GM12878 (cell line): ENCODE results near the gene PP2D1. TPM values are rescaled to one million over a fixed set of nuclear protein-coding genes. Genes with fewer than 3 reads are reported as not detected.

Experiments
- ATAC-seq: fragments of 200-7000 bp; cut with Tn5 transposase; 3 replicates; pipeline ENCODE4 v1.9.1; 2020; ENCODE audit warnings: mild to moderate bottlenecking, moderate library complexity
- BruUV-seq: library from RNA; stranded (reverse); fragments of 400-500 nt; replicated peaks from 2 replicates; lab custom pipeline; 2021; lab: Mats Ljungman, UMichigan
- CTCF ChIA-PET: fragments of 300-600 bp; sonication (Branson Sonifier 250); formaldehyde crosslinking; extraction: SDS; loops from one replicate; lab custom pipeline; 2021; ENCODE audit warnings: inconsistent platforms; lab: Yijun Ruan, JAX
- POLR2A ChIA-PET: fragments of 350-600 bp; formaldehyde crosslinking; extraction: SDS; loops from one replicate; lab custom pipeline; 2021; ENCODE audit warnings: inconsistent platforms; lab: Charles Lee
- RAD21 ChIA-PET: fragments of 300-600 bp; sonication (Branson Sonifier 250); formaldehyde crosslinking; loops from one replicate; lab custom pipeline; 2023; ENCODE audit warnings: antibody characterized with exemption; ENCODE audit not compliant: unreplicated experiment; lab: Charles Lee
- SMC1A ChIA-PET: fragments of 300-600 bp; sonication (Branson Sonifier 250); formaldehyde crosslinking; loops from one replicate; lab custom pipeline; 2023; ENCODE audit not compliant: unreplicated experiment, uncharacterized antibody; lab: Charles Lee
- DNase-seq: peaks from one replicate; pipeline ENCODE4 v3.0.0-alpha.2; 2011; ENCODE audit warnings: low read depth, low spot score
- FAIRE-seq: peaks from 3 replicates; lab custom pipeline; 2011; peaks lifted over from hg19 to GRCh38; lab: Jason Lieb, UNC
- H2AFZ ChIP-seq: 2 replicates; pipeline ENCODE4 v1.6.0; 2011; ENCODE audit warnings: low read depth, low read length, control low read depth; ENCODE audit not compliant: control insufficient read depth
- H3K27ac ChIP-seq: 2 replicates; pipeline ENCODE4 v1.5.1; 2011; ENCODE audit warnings: control low read depth; ENCODE audit not compliant: control insufficient read depth, insufficient read depth
- H3K27me3 ChIP-seq, 2 experiments: replicated peaks in 1 of 2; 2 replicates each; pipeline versions ENCODE4 v1.6.0 to v1.6.1; 2011; ENCODE audit warnings: low read length in 1 of 2; ENCODE audit not compliant: control insufficient read depth in 2 of 2, insufficient read depth in 2 of 2
- H3K36me3 ChIP-seq, 2 experiments: 2 replicates each; pipeline ENCODE4 v1.5.1; 2011; ENCODE audit warnings: low read length in 1 of 2; ENCODE audit not compliant: control insufficient read depth in 2 of 2, insufficient read depth in 2 of 2
- H3K4me1 ChIP-seq: 2 replicates; pipeline ENCODE4 v1.6.1; 2011; ENCODE audit warnings: mild to moderate bottlenecking, low read length, moderate library complexity, mixed read lengths; ENCODE audit not compliant: control insufficient read depth, insufficient read depth
- H3K4me2 ChIP-seq: 2 replicates; pipeline ENCODE4 v1.6.0; 2011; ENCODE audit warnings: control low read depth; ENCODE audit not compliant: control insufficient read depth, insufficient read depth
- H3K4me3 ChIP-seq: fragments of 200-600 bp; sonication (generic); 2 replicates; pipeline ENCODE4 v1.5.1; 2016
- H3K79me2 ChIP-seq: 2 replicates; pipeline ENCODE4 v1.6.0; 2011; ENCODE audit warnings: low read length; ENCODE audit not compliant: control insufficient read depth, insufficient read depth
- H3K9ac ChIP-seq: 2 replicates; pipeline ENCODE4 v1.8.0; 2011; ENCODE audit warnings: low read length, control low read depth, mixed read lengths; ENCODE audit not compliant: control insufficient read depth, insufficient read depth
- H3K9me3 ChIP-seq: replicated peaks from 3 replicates; pipeline ENCODE4 v1.5.1; 2011; ENCODE audit warnings: mild to moderate bottlenecking, low read length; ENCODE audit not compliant: control insufficient read depth, insufficient read depth
- H4K20me1 ChIP-seq: 2 replicates; pipeline ENCODE4 v1.6.0; 2011; ENCODE audit not compliant: control insufficient read depth, insufficient read depth
- CBFB ChIP-seq: IDR thresholded peaks from 2 replicates; pipeline ENCODE4 v1.6.1; 2016; ENCODE audit warnings: antibody characterized with exemption, low read depth
- CUX1 ChIP-seq: IDR thresholded peaks from 2 replicates; pipeline ENCODE4 v1.6.1; 2012; ENCODE audit warnings: improper control_type of control experiment, low read depth, low read length; ENCODE audit not compliant: insufficient replicate concordance
- FOS ChIP-seq: IDR thresholded peaks from 3 replicates; pipeline ENCODE4 v1.6.1; 2011; ENCODE audit warnings: borderline replicate concordance; ENCODE audit not compliant: insufficient read length; ENCODE audit errors: extremely low read depth
- FOXK2 ChIP-seq: fragments of 450-650 bp; IDR thresholded peaks from 2 replicates; pipeline ENCODE4 v1.6.1; 2017; ENCODE audit warnings: mild to moderate bottlenecking, moderate library complexity
- PKNOX1 ChIP-seq: fragments of 450-650 bp; IDR thresholded peaks from 2 replicates; pipeline ENCODE4 v1.6.1; 2016; ENCODE audit warnings: mild to moderate bottlenecking
- ZNF207 ChIP-seq: fragments of 450-650 bp; IDR thresholded peaks from 2 replicates; pipeline ENCODE4 v1.6.1; 2014; ENCODE audit warnings: antibody characterized with exemption, mild to moderate bottlenecking, borderline replicate concordance
- ZNF384 ChIP-seq: IDR thresholded peaks from 2 replicates; pipeline ENCODE4 v1.6.1; 2012; ENCODE audit warnings: low read depth, mild to moderate bottlenecking, low read length, improper control_type of control experiment, borderline replicate concordance
- WGBS: methylation state at CpG from one replicate; pipeline ENCODE4 v1.1.6; 2016; ENCODE audit warnings: low lambda C conversion rate; ENCODE audit not compliant: insufficient replicate concordance, insufficient coverage; ENCODE audit errors: missing lambda C conversion rate; 5-methylcytosine and 5-hydroxymethylcytosine counted together
- in situ Hi-C: fragments of 300-500 bp; cut with MboI; formaldehyde crosslinking; loops from 9 replicates; pipeline ENCODE4 v1.14.3; 2018; ENCODE audit warnings: mixed read lengths
- intact Hi-C: fragments of 100-400 bp; cut with micrococcal nuclease; formaldehyde crosslinking; loops from one replicate; pipeline ENCODE4 v1.14.2; 2022; ENCODE audit not compliant: unreplicated experiment
- polyA plus RNA-seq, 11 experiments: library from polyadenylated mRNA; depleted of rRNA in 4 of 11; unstranded in 6 of 11; stranded (reverse) in 5 of 11; fragments of >200 nt; fragmentation: Nextera tagmentation in 4 of 11; fragmentation: Illumina TruSeq in 1 of 11; extraction: Ambion mirVana in 4 of 11; extraction: Trizol in 1 of 11; gene quantifications; 1 replicate in 1 of 11; 2 replicates in 10 of 11; pipeline versions ENCODE4 v1.2.1 to v1.2.3, GENCODE V29; 2011 to 2016; ENCODE audit warnings: inconsistent platforms in 2 of 11, missing spikeins in 2 of 11, low read depth in 1 of 11
- total RNA-seq, 4 experiments: library from RNA; depleted of rRNA in 3 of 4; stranded (reverse); fragments of >200 nt in 3 of 4; fragmentation: Illumina TruSeq in 1 of 4; extraction: Trizol in 1 of 4; gene quantifications; 2 replicates each; pipeline versions ENCODE4 v1.2.1 to v1.2.3, GENCODE V29; 2013 to 2021

PP2D1 gene
- total and polyA plus RNA-seq, 10 of the 15 experiments (the other 5 are each of a cell fraction or from before 2014, with no cell fraction given): 0.04 to 0.18 (median 0.17) TPM; not detected in 7

- intact Hi-C loops: no loop called here
- no peak overlapping the region for H3K9ac ChIP-seq
- H3K4me3 ChIP-seq: no peak overlapping the region
- no peak for ATAC-seq
- TF ChIP-seq CBFB: no peak
- no peak for TF ChIP-seq ZNF207
- no peak for TF ChIP-seq PKNOX1
- TF ChIP-seq ZNF384: no peak
- no peak for TF ChIP-seq CUX1
- TF ChIP-seq FOXK2: no peak
- TF ChIP-seq FOS: no peak
- TF ChIP-seq, all 136 proteins: peak for 0
- ChIA-PET RAD21 (no interaction called here), CTCF (no interaction called here), POLR2A (no interaction called here), SMC1A (no interaction called here)
- no peaks in the 10 kb centered on the region for H3K79me2 ChIP-seq
- FAIRE-seq (no peak), DNase-seq (no peak)
- no peak overlapping the region for H2AFZ ChIP-seq
- BruUV-seq: no TSS peak
- in situ Hi-C loops: no loop called here
- H3K9me3 ChIP-seq: no peaks in the 10 kb centered on the region; the same call in 2 of the 3 replicates
- H3K27ac ChIP-seq: no peak overlapping the region
- H3K4me2 ChIP-seq: no peak overlapping the region
- H3K27me3 ChIP-seq: no peaks in the 10 kb centered on the region
- 53% methylated on average over 1 of the region's 1 CpG for WGBS
- no peaks in the 10 kb centered on the region for H3K4me1 ChIP-seq
- no peaks in the 10 kb centered on the region for H3K36me3 ChIP-seq
- H4K20me1 ChIP-seq: no peaks in the 10 kb centered on the region
Measured at GRCh38 chr3:19938295-19938627, 73.8 kb downstream of the PP2D1 start.
